LNCAP (cell line): ENCODE data around the gene GNAQ.

Source experiments
- TF ChIP-seq, protein P1 (sequence below): fragments of 450-650 bp; IDR thresholded peaks from 2 replicates; pipeline ENCODE4 v1.5.1; 2017; ENCODE audit warnings: mild to moderate bottlenecking

The GNAQ gene

DNA sequence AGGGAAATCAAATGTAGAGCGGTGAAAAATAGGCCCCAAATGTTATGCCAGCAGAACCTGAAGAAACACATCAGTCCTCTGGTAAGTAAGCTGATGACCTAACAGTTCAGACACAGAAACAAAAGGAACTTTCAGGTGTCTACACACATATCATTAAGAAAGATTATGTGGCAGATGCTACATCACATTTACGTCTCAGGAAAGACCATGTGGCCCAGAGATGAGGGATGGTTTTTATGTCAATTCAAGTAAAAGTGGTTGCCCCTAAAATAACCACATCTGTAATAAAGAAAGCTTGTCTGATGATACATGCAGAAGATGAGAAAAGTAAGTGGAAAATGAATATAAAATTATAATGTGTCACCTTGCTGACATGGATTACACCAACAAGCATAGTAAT, 31.4 kb downstream of the GNAQ start:
- TF ChIP-seq, protein P1, sequence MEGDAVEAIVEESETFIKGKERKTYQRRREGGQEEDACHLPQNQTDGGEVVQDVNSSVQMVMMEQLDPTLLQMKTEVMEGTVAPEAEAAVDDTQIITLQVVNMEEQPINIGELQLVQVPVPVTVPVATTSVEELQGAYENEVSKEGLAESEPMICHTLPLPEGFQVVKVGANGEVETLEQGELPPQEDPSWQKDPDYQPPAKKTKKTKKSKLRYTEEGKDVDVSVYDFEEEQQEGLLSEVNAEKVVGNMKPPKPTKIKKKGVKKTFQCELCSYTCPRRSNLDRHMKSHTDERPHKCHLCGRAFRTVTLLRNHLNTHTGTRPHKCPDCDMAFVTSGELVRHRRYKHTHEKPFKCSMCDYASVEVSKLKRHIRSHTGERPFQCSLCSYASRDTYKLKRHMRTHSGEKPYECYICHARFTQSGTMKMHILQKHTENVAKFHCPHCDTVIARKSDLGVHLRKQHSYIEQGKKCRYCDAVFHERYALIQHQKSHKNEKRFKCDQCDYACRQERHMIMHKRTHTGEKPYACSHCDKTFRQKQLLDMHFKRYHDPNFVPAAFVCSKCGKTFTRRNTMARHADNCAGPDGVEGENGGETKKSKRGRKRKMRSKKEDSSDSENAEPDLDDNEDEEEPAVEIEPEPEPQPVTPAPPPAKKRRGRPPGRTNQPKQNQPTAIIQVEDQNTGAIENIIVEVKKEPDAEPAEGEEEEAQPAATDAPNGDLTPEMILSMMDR: no peak

- TF ChIP-seq, protein P1: no peak
Measured at GRCh38 chr9:77999231-77999631, 32.4 kb downstream of the GNAQ start.

GRCh38 chr9:77997611-77998284, 33.9 kb downstream of the GNAQ start:
- TF ChIP-seq, protein P1: no peak

- TF ChIP-seq, protein P1: no peak
Measured at GRCh38 chr9:77996696-77997095, 34.9 kb downstream of the GNAQ start.

- TF ChIP-seq, protein P1: no peak
Measured at GRCh38 chr9:77991191-77991590, 40.4 kb downstream of the GNAQ start.

GRCh38 chr9:77989909-77990308, 41.7 kb downstream of the GNAQ start:
- TF ChIP-seq, protein P1: no peak

DNA sequence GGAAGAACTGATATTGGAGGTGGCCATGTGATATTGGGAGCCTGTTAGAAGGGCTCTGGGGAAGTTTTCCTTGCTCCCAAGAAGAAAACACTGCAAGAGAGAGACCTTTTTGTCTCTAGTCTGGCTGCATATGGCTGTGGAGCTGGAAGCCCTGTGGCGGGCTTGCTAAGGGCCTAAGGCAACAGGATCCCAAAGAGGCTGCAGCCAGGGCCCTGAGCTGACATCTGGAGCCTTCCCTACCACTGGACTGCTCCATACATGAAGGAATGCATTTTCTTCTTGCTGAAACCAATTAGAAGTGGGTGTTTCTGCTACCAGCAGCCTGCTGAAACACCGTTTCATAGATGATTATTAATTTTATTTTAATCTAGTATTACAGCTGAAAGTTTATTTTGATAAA, 42.2 kb downstream of the GNAQ start:
- TF ChIP-seq, protein P1: no peak

- TF ChIP-seq, protein P1: no peak
Measured at GRCh38 chr9:77988630-77989029, 43.0 kb downstream of the GNAQ start.
